GM12801 (cell line): ENCODE results near the gene ADAMTS5.

ENCODE experiments used
- TF ChIP-seq, protein P1 (sequence below): IDR thresholded peaks from one replicate; pipeline ENCODE4 v1.5.1; 2011; ENCODE audit warnings: control low read depth; ENCODE audit not compliant: insufficient read length; ENCODE audit errors: extremely low read depth

ADAMTS5 gene

DNA sequence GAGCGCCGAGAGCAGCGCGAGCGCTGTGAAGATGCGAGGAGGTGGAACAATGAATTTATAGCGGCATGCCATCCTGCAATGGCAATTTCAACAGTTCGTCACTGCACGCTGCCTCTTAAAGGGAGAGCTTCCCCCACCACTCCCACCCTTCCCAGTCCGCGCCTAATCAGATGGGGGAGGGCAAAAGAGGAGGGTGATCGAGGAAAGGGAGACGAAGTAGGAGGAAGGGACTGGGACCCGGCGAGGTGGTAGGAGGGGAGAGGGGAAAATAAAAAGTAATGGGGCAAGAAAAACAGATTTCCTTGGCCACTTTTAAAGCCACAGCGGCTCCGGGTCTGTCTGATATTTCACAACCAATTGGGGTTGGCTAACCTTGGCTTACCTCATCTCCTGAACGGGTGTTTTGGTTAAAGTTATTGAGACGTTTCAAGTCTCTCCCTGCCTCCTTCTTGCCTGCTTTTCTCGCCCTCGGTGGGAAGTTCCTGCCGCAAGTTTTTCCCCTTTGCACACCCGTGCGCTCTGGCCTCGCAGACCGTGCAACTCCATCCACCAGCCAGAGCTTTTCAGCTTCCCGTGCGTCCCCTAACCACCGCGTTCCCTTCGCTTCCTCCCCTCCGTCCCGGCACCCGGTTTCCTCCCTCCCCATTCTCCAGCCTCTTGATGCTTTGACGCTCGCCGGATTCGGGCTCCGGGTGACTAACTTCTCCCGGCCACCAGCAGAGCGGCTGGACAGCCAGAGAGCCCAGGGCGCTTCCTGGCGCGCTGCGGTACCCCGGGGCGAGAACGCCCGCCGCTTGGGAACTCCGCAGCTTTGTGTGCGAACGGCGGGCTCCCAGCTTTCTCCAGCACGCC, at the start of gene ADAMTS5:
Gene ADAMTS5, minus strand, starts transcription at position 27 of the 852 bp plus-strand sequence. CDS start 697 bp downstream, outside the sequence.
- TF ChIP-seq, protein P1, sequence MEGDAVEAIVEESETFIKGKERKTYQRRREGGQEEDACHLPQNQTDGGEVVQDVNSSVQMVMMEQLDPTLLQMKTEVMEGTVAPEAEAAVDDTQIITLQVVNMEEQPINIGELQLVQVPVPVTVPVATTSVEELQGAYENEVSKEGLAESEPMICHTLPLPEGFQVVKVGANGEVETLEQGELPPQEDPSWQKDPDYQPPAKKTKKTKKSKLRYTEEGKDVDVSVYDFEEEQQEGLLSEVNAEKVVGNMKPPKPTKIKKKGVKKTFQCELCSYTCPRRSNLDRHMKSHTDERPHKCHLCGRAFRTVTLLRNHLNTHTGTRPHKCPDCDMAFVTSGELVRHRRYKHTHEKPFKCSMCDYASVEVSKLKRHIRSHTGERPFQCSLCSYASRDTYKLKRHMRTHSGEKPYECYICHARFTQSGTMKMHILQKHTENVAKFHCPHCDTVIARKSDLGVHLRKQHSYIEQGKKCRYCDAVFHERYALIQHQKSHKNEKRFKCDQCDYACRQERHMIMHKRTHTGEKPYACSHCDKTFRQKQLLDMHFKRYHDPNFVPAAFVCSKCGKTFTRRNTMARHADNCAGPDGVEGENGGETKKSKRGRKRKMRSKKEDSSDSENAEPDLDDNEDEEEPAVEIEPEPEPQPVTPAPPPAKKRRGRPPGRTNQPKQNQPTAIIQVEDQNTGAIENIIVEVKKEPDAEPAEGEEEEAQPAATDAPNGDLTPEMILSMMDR: no peak

DNA sequence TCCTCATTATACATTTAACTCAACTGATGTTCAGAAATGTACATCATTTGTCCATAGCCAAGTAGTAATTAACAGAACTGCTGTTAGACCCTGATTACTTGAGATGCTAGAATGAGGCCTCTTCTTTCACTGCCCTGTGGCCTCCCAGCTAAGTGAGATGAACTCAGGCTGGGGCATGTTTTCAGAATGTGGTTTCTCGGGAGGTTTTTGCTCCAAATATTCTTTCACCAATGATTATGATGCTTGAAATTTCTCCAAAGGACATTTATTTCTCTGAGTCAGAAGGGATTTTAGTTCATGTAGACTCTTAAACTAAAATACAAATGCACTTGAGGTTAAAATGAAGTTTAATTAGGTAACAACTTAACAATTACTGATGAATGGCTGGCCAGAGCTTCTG, 34.6 kb upstream of the ADAMTS5 start:
- TF ChIP-seq, protein P1: no peak

DNA sequence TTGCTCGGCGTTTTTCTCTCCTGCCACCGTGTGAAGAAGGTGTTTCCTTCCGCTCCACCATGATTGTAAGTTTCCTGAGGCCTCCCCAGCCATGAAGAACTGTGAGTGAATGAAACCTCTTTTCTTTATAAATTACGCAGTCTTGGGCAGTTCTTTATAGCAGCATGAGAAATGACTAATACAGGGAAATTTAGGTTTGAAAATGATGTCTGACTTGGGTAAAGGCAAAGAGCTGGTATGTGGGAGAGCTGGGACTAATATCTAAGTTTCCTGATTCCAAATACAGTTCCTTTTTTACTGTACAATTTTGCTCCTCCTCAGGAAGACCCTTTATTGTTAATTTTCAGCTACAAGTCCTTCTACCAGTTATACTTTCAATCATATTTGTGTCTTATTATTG, 16.7 kb upstream of the ADAMTS5 start:
- TF ChIP-seq, protein P1: no peak

DNA sequence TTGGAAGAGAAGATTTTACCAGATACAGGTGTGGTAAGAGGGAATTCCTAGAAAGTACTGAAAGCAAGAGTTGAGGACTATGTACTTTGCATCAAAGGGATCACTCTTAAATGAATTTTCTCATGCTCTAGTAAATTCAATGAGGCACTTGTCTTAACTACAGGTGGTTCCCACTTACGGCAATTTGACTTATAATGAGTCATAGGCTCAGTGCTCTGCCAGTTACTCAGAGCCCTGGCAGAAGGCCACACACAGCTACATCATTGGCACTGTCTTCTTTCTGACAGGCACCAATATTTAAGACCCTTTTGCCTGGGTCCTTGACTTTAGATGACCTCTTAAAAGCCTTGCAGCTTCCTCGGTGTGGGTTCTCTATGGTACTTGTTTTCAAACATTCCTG, 15.9 kb upstream of the ADAMTS5 start:
- TF ChIP-seq, protein P1: no peak

DNA sequence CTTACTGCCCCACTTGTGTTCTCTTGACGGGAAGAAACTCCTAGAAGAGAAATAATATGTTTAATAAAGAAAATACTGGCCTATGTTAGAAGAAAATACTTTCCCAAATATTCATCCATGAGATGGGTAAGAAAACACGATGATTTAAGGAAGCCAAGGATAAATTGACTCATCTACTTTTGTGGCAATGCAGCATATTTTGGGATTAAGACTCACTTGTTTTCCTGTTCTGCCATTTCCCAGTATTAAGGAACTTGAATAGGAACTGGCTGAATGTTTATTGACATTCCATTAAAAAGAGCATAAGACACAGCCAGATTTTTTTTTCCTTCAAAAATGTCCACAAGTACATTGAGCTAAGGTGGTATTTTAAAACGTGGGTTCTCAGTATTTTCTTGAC, 10.9 kb upstream of the ADAMTS5 start:
- TF ChIP-seq, protein P1: no peak

DNA sequence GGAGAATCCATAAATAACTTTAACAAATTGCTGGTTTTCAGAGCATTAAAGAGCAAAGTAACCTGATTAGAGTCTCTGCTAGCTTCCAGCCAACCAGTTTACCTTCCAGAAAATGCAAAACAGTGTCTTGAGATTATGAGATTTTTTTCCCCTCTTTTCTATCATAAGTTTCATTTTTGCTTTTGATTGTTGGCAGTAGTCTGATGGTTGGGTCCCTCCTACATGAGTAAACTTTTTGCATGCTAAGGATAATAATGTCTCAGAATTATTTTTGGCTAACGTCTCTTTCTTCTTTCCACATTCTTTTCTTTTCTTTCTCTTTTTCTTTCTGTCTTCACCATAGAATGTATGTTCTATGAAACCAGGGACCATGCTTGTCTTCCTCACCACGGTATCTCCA, 6.3 kb upstream of the ADAMTS5 start:
- TF ChIP-seq, protein P1: no peak

DNA sequence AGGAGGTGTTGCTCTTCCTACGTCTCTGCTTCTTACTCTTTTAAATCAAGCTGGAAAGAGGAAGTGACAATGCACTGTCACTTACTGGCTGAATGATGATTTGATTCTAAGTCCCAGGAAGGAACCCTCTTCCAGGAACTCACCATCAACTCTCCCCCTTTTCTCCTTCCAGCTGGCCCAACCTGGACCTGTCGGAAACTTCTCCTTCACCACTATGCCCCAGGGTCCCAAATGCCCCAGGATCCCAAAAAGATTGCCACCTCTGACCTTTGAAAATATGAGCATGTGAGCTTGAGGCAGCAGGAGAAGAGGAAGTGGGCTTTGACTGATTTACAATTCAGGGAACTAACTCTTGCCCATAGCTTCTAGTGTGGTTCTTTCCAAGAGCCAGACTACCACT, 5.3 kb upstream of the ADAMTS5 start:
- TF ChIP-seq, protein P1: no peak
